KMS-11 (cell line): Measurements from ENCODE around the gene UBE3B.

Experiments used
- H2AFZ ChIP-seq: fragments of 200-600 bp; sonication (generic); 2 replicates; pipeline ENCODE4 v1.6.1; 2016; ENCODE audit warnings: antibody characterized with exemption, mixed run types, low read depth
- H3K27ac ChIP-seq: fragments of 200-600 bp; sonication (generic); 2 replicates; pipeline ENCODE4 v1.6.1; 2016; ENCODE audit warnings: mild to moderate bottlenecking, mixed run types
- H3K27me3 ChIP-seq: fragments of 200-600 bp; sonication (generic); 2 replicates; pipeline ENCODE4 v1.6.1; 2017; ENCODE audit warnings: mild to moderate bottlenecking, low read depth, mixed run types, moderate library complexity; ENCODE audit not compliant: insufficient read depth
- H3K36me3 ChIP-seq: fragments of 200-600 bp; sonication (generic); 2 replicates; pipeline ENCODE4 v1.6.1; 2017; ENCODE audit warnings: mild to moderate bottlenecking, mixed run types; ENCODE audit not compliant: insufficient read depth
- H3K4me1 ChIP-seq: fragments of 200-600 bp; sonication (generic); 2 replicates; pipeline ENCODE4 v1.6.1; 2016; ENCODE audit warnings: mild to moderate bottlenecking, low read depth, mixed run types; ENCODE audit not compliant: poor library complexity, severe bottlenecking
- H3K4me2 ChIP-seq: fragments of 200-600 bp; sonication (generic); 2 replicates; pipeline ENCODE4 v1.7.0; 2016; ENCODE audit warnings: mild to moderate bottlenecking, mixed run types
- H3K4me3 ChIP-seq: fragments of 200-600 bp; sonication (generic); IDR thresholded peaks from 2 replicates; pipeline ENCODE4 v1.6.1; 2017; ENCODE audit warnings: low read depth, low read length, mixed read lengths; ENCODE audit not compliant: insufficient read depth
- H3K79me2 ChIP-seq: fragments of 200-600 bp; sonication (generic); 2 replicates; pipeline ENCODE4 v1.6.1; 2016; ENCODE audit warnings: low read depth, mixed run types; ENCODE audit not compliant: insufficient read depth
- H3K9ac ChIP-seq: fragments of 200-600 bp; sonication (generic); 2 replicates; pipeline ENCODE4 v1.6.1; 2016; ENCODE audit warnings: mild to moderate bottlenecking, mixed run types
- H4K20me1 ChIP-seq: fragments of 200-600 bp; sonication (generic); 2 replicates; pipeline ENCODE4 v1.6.1; 2016; ENCODE audit warnings: mild to moderate bottlenecking, mixed run types; ENCODE audit not compliant: insufficient read depth
- TF ChIP-seq, protein P1 (sequence below): fragments of 200-600 bp; sonication (generic); conservative IDR thresholded peaks from 2 replicates; pipeline ENCODE4 v1.6.1; 2017; ENCODE audit warnings: low read depth, mild to moderate bottlenecking, antibody characterized with exemption, low read length, moderate library complexity, mixed read lengths

Gene UBE3B

DNA sequence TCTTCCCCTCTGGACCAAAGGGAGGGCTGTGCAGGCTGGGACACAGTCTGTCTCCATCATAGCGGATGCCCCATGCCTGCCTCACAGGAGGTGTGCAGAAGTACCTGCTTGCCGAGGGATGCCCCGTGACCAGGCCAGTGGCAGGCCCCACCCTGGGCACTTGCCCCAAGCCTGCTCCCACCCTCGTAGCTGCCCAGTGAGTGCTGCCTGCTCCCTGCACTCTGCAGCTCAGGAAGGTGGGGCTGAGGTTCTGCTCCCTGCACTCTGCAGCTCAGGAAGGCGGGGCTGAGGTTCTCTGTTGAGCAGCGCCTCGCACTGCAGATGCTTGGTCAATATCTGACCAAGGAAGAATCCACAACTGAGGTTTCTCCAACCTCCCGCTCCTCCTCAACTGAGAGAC, 89.0 kb downstream of the UBE3B start:
- H3K79me2 ChIP-seq: no peaks in the 10 kb centered on the region
- TF ChIP-seq, protein P1, sequence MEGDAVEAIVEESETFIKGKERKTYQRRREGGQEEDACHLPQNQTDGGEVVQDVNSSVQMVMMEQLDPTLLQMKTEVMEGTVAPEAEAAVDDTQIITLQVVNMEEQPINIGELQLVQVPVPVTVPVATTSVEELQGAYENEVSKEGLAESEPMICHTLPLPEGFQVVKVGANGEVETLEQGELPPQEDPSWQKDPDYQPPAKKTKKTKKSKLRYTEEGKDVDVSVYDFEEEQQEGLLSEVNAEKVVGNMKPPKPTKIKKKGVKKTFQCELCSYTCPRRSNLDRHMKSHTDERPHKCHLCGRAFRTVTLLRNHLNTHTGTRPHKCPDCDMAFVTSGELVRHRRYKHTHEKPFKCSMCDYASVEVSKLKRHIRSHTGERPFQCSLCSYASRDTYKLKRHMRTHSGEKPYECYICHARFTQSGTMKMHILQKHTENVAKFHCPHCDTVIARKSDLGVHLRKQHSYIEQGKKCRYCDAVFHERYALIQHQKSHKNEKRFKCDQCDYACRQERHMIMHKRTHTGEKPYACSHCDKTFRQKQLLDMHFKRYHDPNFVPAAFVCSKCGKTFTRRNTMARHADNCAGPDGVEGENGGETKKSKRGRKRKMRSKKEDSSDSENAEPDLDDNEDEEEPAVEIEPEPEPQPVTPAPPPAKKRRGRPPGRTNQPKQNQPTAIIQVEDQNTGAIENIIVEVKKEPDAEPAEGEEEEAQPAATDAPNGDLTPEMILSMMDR: no peak
- H3K9ac ChIP-seq: no peak overlapping the region
- no peaks in the 10 kb centered on the region for H4K20me1 ChIP-seq
- no peaks in the 10 kb centered on the region for H3K4me1 ChIP-seq
- H2AFZ ChIP-seq: no peak overlapping the region
- H3K27me3 ChIP-seq: no peaks in the 10 kb centered on the region
- no peak overlapping the region for H3K4me2 ChIP-seq
- H3K36me3 ChIP-seq: no peaks in the 10 kb centered on the region
- H3K4me3 ChIP-seq: no peak overlapping the region
- H3K27ac ChIP-seq: no peak overlapping the region

DNA sequence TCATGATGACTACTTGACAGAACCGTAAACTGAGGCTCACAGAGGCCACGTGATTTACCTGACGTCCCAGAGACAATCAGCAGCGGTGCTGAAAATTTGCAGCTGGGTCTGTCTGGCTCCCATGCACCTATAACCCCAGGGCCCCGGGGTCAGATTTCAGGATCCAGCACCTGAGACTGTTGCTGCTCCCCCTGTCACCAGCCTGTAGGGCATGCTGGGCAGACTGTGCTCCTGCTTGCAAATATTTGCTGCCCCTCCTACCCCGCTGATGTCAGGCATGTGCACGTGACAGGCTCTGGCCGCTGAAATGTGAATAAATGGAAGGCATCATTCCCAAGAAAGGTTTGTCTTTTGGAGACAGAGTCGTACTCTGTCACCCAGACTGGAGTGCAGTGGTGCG, 89.9 kb downstream of the UBE3B start:
- Histone ChIP-seq H2AFZ (no peak overlapping the region), H3K9ac (no peak overlapping the region), H4K20me1 (no peaks in the 10 kb centered on the region), H3K27ac (no peak overlapping the region), H3K36me3 (no peaks in the 10 kb centered on the region), H3K4me2 (no peak overlapping the region), H3K4me3 (no peak overlapping the region), H3K79me2 (no peaks in the 10 kb centered on the region), H3K4me1 (no peaks in the 10 kb centered on the region), H3K27me3 (no peaks in the 10 kb centered on the region)
- TF ChIP-seq, protein P1: no peak

DNA sequence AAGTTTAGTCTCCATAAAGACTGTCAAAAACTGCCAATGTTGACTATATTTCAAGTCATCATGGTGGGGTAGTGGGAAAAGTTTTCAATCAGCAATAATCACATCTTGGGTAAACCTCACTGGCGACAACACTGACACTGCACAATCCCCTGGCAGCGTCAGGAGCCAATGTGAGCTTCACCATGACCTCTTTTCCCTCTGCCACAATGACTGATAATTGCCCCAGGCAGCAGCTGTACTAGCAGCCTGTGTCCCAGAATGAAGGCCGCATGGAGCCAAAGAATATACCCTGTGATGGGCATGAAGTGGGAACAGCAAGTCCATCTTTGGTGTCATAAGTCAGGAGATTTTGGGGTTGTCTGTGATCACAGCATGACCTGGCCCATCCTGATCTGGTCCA, 90.5 kb downstream of the UBE3B start:
- no peak overlapping the region for H3K4me2 ChIP-seq
- H3K27ac ChIP-seq: no peak overlapping the region
- TF ChIP-seq, protein P1: no peak
- no peaks in the 10 kb centered on the region for H3K79me2 ChIP-seq
- no peak overlapping the region for H2AFZ ChIP-seq
- H3K9ac ChIP-seq: no peak overlapping the region
- H3K36me3 ChIP-seq: no peaks in the 10 kb centered on the region
- no peak overlapping the region for H3K4me3 ChIP-seq
- H3K4me1 ChIP-seq: peaks cover 4% of the 10 kb centered on the region
- no peaks in the 10 kb centered on the region for H4K20me1 ChIP-seq
- H3K27me3 ChIP-seq: no peaks in the 10 kb centered on the region

DNA sequence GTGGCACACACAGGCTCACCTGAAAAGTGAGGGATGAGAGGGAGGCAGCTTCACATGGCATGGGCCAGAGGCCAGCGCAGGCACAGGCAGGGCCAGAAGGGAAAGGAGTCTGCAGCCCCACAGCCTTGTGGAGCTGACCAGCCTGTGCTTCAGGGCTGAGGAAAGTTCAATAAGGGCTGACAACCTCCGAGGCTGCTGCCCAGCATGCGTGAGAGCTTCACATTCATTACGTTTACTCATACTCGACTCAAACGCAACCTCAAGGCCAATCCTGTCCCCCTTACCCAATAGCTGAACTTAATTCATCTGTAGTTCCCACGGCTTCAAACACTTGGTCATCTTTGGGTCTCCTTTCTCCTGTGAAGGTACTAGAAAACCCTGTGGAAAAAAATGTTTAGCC, 91.1 kb downstream of the UBE3B start:
- no peak overlapping the region for H2AFZ ChIP-seq
- no peak overlapping the region for H3K4me3 ChIP-seq
- H3K9ac ChIP-seq: no peak overlapping the region
- TF ChIP-seq, protein P1: no peak
- peaks cover 4% of the 10 kb centered on the region for H3K4me1 ChIP-seq
- H3K4me2 ChIP-seq: no peak overlapping the region
- H4K20me1 ChIP-seq: no peaks in the 10 kb centered on the region
- H3K79me2 ChIP-seq: no peaks in the 10 kb centered on the region
- H3K27me3 ChIP-seq: no peaks in the 10 kb centered on the region
- H3K36me3 ChIP-seq: no peaks in the 10 kb centered on the region
- H3K27ac ChIP-seq: no peak overlapping the region
